Activated effector memory CD4-positive, alpha-beta T cell treated with anti-CD3 and anti-CD28 coated beads, Interleukin-2, amount 50 U/mL, for 16 hours (primary cell): ENCODE results near the gene SEC11A.
A peak's percentile ranks its signal among the peaks of the same experiment; 100 is the strongest.
"Not testable (repeated sequence)": the region's sequence is repeated elsewhere in the genome, so short reads cannot be mapped to it uniquely, and the experiment has no call there.

Source experiments
- DNase-seq: peaks from one replicate; pipeline ENCODE4 v3.0.0-alpha.2; 2020

Gene SEC11A

GRCh38 chr15:84716036-84716732 lies at the start of gene SEC11A:
SEC11A (minus strand) TSS chr15:84716139; CDS start chr15:84716075, 64 bp downstream.
- DNase-seq = peak; percentile 97

DNA sequence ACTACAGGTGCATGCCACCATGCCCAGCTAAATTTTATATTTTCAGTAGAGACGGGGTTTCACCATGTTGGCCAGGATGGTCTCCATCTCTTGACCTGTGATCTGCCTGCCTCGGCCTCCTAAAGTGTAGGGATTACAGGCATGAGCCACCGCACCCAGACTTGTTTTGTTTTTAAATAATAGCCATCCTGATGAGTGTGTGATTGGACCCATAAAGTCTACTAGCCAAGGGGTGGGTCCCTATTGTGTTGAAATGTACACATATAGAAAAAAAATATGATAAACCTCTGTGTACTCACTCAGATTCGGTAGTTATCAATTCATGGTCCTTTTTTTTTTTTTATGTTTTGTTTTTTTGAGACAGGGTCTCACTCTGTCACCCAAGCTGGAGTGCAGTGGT lies 49.7 kb upstream of the SEC11A start:
- no peak for DNase-seq

GRCh38 chr15:84764989-84765388 lies 49.0 kb upstream of the SEC11A start:
- DNase-seq = no peak

DNA sequence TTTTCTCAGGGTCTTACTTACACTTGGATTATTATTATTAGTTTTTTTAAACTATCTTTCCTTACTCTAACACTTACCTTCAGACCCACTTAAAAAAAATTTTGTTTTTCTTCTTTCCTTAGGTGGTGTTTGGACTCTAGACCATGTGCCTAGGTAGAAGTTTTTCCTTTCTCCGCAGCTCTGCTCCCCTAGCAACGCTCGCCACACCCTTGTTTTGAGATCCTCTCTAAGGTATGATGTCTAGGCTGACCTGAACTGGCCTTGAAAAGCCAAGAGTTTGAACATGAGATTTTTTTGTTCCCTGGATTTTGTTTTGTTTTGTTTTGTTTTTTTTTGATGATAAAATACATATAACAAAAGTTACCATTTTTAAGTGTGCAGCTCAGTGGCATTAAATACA lies 48.6 kb upstream of the SEC11A start:
- DNase-seq = no peak

GRCh38 chr15:84762840-84763572 lies 47.1 kb upstream of the SEC11A start:
- DNase-seq = no peak

DNA sequence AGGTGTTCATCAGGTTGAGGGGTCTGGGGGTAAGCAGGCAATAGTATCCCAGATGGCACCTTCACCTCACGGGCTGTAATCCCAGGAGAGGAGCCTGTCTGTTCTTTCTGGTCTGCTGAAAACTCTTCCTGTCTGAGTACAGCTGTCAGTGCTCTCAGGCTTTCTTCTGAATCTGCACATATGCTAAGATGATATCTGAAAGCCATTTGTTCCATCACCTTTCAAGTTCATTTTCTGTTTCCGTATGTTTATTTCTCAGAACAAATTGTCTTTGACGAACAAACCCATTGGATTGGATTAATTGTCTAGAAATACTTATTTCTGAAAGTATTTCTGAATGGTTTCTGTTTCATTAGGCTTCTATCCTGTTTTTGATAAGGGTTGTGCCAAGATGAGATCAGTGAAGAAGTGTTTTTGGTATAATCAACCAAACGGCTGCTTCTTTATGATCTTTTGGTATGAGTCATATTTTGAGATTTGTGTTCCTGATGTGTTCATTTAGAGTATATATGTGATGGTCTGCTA lies 45.7 kb upstream of the SEC11A start:
- DNase-seq = no peak

DNA sequence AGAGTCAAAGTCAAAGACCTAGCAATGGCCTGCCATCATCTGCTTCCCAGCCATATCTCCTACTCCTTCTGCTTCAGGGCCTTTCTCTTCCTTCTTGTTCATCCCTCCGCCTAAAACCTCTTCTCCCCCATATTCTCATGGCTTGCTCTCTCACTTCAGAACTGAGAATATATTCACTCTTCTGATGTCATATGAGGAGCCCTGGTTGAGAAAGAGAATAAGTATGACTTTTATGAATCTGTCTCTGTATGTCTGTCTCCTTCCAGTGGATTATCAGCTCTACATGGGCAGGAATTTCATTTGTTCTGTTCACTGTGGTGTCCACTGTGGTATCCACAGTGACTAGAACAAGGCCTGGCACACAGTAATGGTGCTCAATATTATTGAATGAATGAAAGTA lies 44.3 kb upstream of the SEC11A start:
- no peak for DNase-seq

- DNase-seq = no peak
Measured at GRCh38 chr15:84759018-84759417, 43.1 kb upstream of the SEC11A start.

DNA sequence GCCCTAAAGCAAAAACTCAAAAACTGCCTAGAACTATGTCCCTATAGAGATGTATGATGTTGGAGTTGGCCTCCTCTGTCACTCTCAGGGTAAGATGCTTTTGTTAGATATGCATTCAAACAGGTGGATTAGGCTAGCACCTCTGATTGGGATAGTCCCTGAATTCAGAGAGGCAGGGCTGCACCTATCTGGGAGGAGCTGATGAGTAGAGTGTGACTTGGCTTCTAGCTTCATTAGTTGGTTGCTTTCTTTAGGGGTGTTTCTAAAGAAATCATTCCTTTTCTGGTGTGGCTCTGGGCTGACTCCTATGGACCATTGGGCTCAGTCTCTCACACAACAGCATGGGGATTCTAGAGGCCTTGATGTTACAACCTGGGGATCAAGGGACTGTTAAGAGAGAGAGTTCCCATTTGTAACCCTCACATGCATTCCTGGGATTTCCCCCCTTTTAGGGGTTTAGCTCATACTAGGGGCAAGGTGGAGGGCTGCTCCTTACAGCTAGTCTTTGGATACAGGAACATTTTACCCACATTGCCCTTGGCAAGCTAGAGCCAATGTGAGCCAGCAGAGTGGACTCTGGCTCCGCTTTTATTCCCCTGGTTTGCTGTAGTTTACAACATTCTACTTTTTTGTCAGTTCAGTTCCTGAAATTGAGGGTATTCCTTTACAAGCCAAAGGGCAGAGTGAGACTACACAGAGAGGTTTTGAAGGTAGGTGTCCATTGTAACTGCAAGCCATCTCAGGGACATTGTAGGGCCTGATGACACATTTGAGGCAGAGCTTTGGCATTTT lies 40.0 kb upstream of the SEC11A start:
- DNase-seq = no peak

- not testable (repeated sequence) for DNase-seq
Measured at GRCh38 chr15:84754889-84755288, 39.0 kb upstream of the SEC11A start.

DNA sequence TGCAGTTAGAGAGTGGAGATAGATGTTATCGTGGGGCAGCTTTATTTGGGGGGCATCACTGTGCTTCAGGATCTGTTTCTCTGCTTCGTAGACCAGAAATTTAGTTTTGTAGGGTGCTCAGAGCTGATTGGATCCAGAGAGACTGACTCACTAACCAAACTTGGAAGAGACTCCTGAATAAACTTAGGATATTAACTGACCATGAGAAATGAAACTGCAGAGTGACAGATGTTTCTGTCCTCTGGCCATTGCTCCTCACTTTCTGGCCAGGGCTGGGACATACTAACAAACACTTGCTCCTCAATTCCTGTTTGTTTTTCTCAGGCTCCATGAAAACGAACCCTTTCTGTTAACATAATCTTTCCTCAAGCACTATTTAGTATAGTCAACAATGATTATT lies 36.8 kb upstream of the SEC11A start:
- no peak for DNase-seq

DNA sequence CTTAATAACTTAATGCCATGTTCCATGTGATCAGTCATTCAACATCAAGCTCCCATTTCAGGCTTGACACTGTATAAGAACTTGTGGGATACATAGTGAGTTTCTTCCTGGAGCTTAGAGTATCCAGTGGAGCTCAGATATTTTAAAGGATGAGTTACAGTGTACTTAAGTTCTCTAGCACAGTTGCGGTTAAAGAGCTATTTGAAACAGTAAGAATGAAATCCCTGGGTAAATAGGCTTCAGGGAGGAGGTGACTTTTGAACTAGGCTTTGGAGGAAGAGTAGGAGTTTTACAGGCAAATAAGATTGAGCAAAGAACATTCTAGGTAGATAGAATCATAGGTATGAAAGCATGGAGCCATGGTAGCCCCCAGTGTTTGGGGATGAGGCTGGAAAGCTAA lies 36.3 kb upstream of the SEC11A start:
- DNase-seq = no peak

GRCh38 chr15:84751721-84752120 lies 35.8 kb upstream of the SEC11A start:
- DNase-seq = not testable (repeated sequence)

- DNase-seq = no peak
Measured at GRCh38 chr15:84750583-84751092, 34.7 kb upstream of the SEC11A start.

GRCh38 chr15:84749111-84749991 lies 33.4 kb upstream of the SEC11A start:
- DNase-seq = peak; percentile 79

GRCh38 chr15:84748274-84749110 lies 32.6 kb upstream of the SEC11A start, which contains the start of gene ZNF592:
ZNF592 (plus strand) TSS chr15:84748592; CDS start chr15:84782676, 34,084 bp downstream.
- peak; percentile 94 for DNase-seq

- peak; percentile 89 for DNase-seq
Measured at GRCh38 chr15:84747416-84748273, 31.7 kb upstream of the SEC11A start.

GRCh38 chr15:84741121-84741520 lies 25.2 kb upstream of the SEC11A start:
- DNase-seq = no peak

DNA sequence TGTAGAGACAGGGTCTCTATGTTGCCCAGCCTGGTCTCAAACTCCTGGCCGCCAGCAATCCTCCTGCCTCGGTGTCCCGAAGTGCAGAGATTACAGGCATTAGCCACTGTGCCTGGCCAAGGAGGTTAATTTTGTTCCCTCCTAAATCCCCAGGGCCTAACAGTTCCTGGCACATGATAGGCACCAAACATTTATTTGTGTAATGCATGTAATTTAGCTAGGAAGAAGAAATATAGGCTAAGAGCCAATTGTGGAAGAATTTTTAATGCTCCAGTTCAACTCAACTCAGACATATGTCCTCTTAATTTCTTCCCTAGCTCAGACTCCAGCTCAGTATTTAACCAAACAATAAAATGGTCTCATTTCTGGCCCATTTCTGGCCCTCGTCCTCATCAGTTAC lies 24.8 kb upstream of the SEC11A start:
- DNase-seq = no peak

DNA sequence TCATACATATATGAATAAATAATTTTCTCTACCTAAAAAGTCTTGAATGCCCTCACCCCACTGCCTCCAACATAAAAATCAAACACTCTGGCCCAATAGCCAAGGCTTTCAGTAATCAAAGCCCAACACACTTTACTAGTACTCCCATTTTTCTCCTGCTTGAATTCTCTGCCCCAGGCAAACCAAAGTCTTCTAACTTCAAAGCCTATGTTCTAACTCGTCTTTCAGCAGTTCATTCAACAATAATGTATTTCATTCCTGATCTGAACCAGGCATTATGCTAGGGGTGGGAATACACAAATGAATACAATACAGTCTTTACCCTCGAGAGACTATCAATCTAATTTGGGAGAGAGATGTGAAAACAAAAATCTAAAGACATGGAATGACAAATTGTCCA lies 21.1 kb upstream of the SEC11A start:
- DNase-seq = no peak
